22Rv1 (cell line): ENCODE data around the gene ACAP1.

ENCODE experiments used
- H3K27ac ChIP-seq: fragments of 450-650 bp; 2 replicates; pipeline ENCODE4 v1.5.1; 2017
- CTCF ChIP-seq: fragments of 450-650 bp; IDR thresholded peaks from 2 replicates; pipeline ENCODE4 v1.5.1; 2017; ENCODE audit warnings: mild to moderate bottlenecking
- ZFX ChIP-seq: fragments of 450-650 bp; IDR thresholded peaks from 2 replicates; pipeline ENCODE4 v1.6.1; 2017; ENCODE audit warnings: antibody characterized with exemption, borderline replicate concordance

The ACAP1 gene

GRCh38 chr17:7293816-7294613 is 42.3 kb upstream of the ACAP1 start:
- H3K27ac ChIP-seq = peak overlapping the region; percentile 100
- no peak for TF ChIP-seq CTCF
- no peak for TF ChIP-seq ZFX

- TF ChIP-seq CTCF (no peak), ZFX (no peak)
- H3K27ac ChIP-seq = peak within 1 kb of the TSS; percentile 100
Observed at GRCh38 chr17:7294614-7295153, 41.6 kb upstream of the ACAP1 start, which contains the start of gene YBX2. Gene YBX2, minus strand, starts transcription at chr17:7294639. Its CDS starts 139 bp downstream, at chr17:7294500.

GRCh38 chr17:7295230-7296180 is 40.8 kb upstream of the ACAP1 start:
- TF ChIP-seq ZFX = no peak
- peak; percentile 74 for TF ChIP-seq CTCF
- H3K27ac ChIP-seq = peak overlapping the region; percentile 100

- TF ChIP-seq ZFX (no peak), CTCF (peak; percentile 98)
- H3K27ac ChIP-seq = peak overlapping the region; percentile 100
Observed at GRCh38 chr17:7296189-7296861, 40.0 kb upstream of the ACAP1 start.

- no peak overlapping the region for H3K27ac ChIP-seq
- TF ChIP-seq ZFX = no peak
Observed at GRCh38 chr17:7304179-7304578, 32.1 kb upstream of the ACAP1 start.

GRCh38 chr17:7306911-7307685 is 29.2 kb upstream of the ACAP1 start, which contains the start of gene EIF5A:
Gene EIF5A, plus strand, starts transcription at chr17:7307628. Its CDS starts 2,008 bp downstream, at chr17:7309636.
- TF ChIP-seq CTCF (no peak), ZFX (no peak)
- H3K27ac ChIP-seq = peak within 1 kb of the TSS; percentile 99
